ENCODE results near the gene CDHR2. TPM values are rescaled to one million over a fixed set of nuclear protein-coding genes. Genes with fewer than 3 reads are reported as not detected.

The CDHR2 gene
- total and polyA plus RNA-seq, 2 donors (not counting 3 experiments of a cell fraction or from before 2014, with no cell fraction given), result not detected

GRCh38 chr5:176525677-176526076 lies 23.5 kb upstream of the CDHR2 start:
- Histone ChIP-seq H3K9ac (replicated peaks; ENCODE audit: extremely low read depth, insufficient read depth, low read length) (no peak overlapping the region), H2AFZ (ENCODE audit: low read depth, low read length) (no peak overlapping the region), H3K9me1 (replicated peaks; ENCODE audit: control insufficient read depth, extremely low read depth, insufficient read depth, low read length) (no peaks in the 10 kb centered on the region), H3K4me2 (ENCODE audit: insufficient read depth, low read length) (no peak overlapping the region), H3K79me2 (ENCODE audit: control insufficient read depth, insufficient read depth, low read length) (no peaks in the 10 kb centered on the region), H3K27me3 (ENCODE audit: control insufficient read depth in 2 of 2, insufficient read depth in 2 of 2, low read length in 2 of 2) (no peaks in the 10 kb centered on the region), H3K9me3 (replicated peaks; ENCODE audit: control insufficient read depth, insufficient read depth, low read length) (no peaks in the 10 kb centered on the region), H3K36me3 (ENCODE audit: control insufficient read depth in 2 of 2, extremely low read depth in 1 of 2, insufficient read depth in 2 of 2, low read length in 2 of 2) (peaks cover 6 to 31% of the 10 kb centered on the region in 2 experiments), H4K20me1 (replicated peaks; ENCODE audit: control insufficient read depth, extremely low read depth, insufficient read depth, low read length) (no peaks in the 10 kb centered on the region), H3K4me1 (ENCODE audit: control insufficient read depth, extremely low read depth, insufficient read depth, low read length) (no peaks in the 10 kb centered on the region), H3K27ac (ENCODE audit: insufficient read depth, low read depth, low read length) (no peak overlapping the region), H3K4me3 (replicated peaks in 1 of 3; ENCODE audit: insufficient read depth in 1 of 3, low read depth in 1 of 3, low read length in 3 of 3) (no peak overlapping the region)
- no peak for DNase-seq (ENCODE audit: low read depth, low spot score)
- BruUV-seq (replicated peaks), result no TSS peak
- POLR2A ChIA-PET, result no interaction called here
- CTCF ChIA-PET, result no interaction called here
- TF ChIP-seq POLR2A (IDR thresholded peaks at IDR 0.05; ENCODE audit: low read depth, low read length), result no peak
- TF ChIP-seq POLR2AphosphoS5 (IDR thresholded peaks at IDR 0.05; ENCODE audit: insufficient read depth, low read depth, low read length), result no peak
- TF ChIP-seq GATA2 (IDR thresholded peaks at IDR 0.05; ENCODE audit: insufficient read depth, insufficient read length, low read depth, low read length), result no peak
- TF ChIP-seq JUN (IDR thresholded peaks at IDR 0.05; ENCODE audit: borderline replicate concordance, insufficient read depth, insufficient read length, low read depth), result no peak
- no peak for TF ChIP-seq EZH2 (IDR thresholded peaks at IDR 0.05; ENCODE audit: borderline replicate concordance, low read depth, low read length, severe bottlenecking)
- TF ChIP-seq FOS (IDR thresholded peaks at IDR 0.05; ENCODE audit: borderline replicate concordance, insufficient read depth, low read length), result no peak
- no peak for TF ChIP-seq MAX (IDR thresholded peaks at IDR 0.05; ENCODE audit: insufficient read depth, insufficient read length)
- TF ChIP-seq CTCF (IDR thresholded peaks at IDR 0.05; ENCODE audit: extremely low read depth in 1 of 2, insufficient read depth in 1 of 2, low read depth in 1 of 2, low read length in 2 of 2), result no peak
- TF ChIP-seq MYC (IDR thresholded peaks at IDR 0.05; ENCODE audit: low read depth, low read length), result no peak
- intact Hi-C loops (cut with micrococcal nuclease) (no loop called here), dilution Hi-C loops (cut with MboI; ENCODE audit: extremely low pct_ligation_motif_present, low sequenced_read_pairs) (no loop called here)
- FAIRE-seq, result no peak

Measured in endothelial cell of umbilical vein (primary cell).